ENCODE results near the gene DUSP8. TPM values are rescaled to one million over a fixed set of nuclear protein-coding genes. Genes with fewer than 3 reads are reported as not detected.
"Not testable (repeated sequence)": the region's sequence is repeated elsewhere in the genome, so short reads cannot be mapped to it uniquely, and the experiment has no call there.

The DUSP8 gene
- total RNA-seq, 1 experiment from 2014 or later = 5.1 TPM

DNA sequence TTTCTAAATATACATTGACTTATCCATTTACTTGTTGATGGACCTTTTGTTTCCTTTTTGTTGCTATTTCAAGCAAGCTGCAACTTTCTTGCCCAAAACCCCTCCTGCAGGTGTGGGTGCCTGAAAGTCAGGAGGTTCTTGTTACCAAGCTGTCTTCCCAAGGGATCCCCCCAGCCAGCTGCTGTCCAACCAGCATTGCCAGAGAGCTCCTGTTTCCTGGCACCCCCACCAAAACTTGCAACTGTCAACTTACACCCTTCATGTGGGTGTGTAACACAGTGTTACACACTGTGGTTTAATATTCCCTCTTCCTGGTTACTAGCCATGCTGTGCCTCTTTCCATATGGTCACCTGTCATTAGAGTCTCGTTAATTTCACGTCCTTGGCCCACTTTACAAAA is 14.6 kb upstream of the DUSP8 start:
- no peak for DNase-seq (ENCODE audit: low spot score)

DNA sequence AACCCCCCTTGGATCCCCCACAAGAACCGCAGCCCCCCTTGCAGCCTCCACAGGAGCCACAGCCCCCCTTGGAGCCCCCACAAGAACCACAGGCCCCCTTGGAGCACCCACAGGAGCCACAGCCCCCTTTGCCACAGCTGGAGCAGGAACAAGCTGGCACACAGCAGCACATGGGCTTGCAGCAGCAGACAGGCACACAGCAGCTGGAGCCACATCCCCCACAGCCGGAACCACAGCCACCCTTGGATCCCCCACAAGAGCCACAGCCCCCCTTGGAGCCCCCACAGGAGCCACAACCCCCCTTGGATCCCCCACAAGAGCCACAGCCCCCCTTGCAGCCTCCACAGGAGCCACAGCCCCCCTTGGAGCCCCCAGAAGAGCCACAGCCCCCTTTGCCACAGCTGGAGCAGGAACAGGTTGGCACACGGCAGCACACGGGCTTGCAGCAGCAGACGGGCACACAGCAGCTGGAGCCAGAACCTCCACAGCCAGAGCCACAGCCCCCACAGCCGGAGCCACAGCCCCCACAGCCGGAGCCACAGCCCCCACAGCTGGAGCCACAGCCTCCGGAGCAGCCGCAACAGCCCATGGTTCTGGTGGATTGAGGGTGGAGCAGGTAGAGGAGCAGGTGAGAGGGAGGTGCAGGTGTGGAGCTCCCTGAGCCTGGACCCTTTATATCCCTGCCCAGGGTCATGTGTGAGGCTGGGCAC is 12.7 kb upstream of the DUSP8 start, which contains the start of gene KRTAP5-1:
TSS of gene KRTAP5-1 (minus strand) at position 623 of the 710 bp plus-strand sequence. CDS start at position 589, 34 bp downstream.
- not testable (repeated sequence) for DNase-seq (ENCODE audit: low spot score)

DNA sequence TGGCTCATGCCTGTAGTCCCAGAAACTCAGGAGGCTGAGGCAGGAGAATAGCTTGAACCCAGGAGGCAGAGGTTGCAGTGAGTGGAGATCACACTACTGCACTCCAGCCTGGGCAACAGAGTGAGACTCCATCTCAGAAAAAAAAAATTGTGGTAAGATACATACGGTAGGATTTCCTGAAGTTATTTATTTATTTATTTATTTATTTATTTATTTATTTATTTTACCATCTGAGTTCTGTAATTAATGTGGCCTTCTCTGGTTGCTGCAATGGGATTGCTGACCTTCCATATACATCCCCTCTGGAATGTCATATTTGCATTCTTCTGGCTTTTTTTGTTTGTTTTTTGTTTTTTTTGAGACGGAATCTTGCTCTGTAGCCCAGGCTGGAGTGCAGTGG is 10.8 kb upstream of the DUSP8 start:
- DNase-seq (ENCODE audit: low spot score) = not testable (repeated sequence)

DNA sequence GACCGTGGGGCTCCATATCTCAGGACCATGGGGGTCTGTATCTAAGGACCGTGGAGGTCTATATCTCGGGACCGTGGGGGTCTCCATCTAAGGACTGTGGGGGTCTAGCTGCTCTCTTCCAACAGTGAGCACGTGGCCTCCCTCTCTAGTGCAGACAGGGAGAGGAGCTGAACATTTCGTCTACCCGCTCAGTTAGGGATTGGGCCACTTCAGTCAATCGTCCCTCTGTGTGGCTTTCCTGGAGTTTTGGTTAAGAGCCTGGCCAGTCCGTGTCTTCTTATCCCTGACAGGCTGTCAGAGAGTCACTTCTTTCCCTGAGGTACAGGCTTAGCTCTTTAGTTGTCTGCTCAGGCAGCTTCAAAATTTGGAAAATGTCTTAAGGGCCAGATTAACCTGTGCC is 9.9 kb upstream of the DUSP8 start:
- DNase-seq (ENCODE audit: low spot score) = no peak

DNA sequence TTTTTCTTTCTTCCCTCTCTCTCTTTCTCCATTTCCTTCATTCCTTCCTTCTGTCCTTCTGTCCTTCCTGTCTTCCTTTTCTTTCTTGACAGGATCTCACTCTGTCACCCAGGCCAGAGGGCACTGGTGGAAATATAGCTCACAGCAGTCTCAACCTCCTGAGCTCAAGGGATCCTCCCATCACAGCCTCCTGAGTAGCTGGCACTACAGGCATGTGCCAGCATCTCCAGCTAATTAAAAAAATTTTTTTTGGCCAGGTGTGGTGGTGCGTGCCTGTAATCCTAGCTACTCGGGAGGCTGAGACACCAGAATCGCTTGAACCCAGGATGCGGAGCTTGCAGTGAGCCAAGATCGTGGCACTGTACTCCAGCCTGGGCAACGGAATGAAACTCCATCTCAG is 4.8 kb upstream of the DUSP8 start:
- no peak for DNase-seq (ENCODE audit: low spot score)

DNA sequence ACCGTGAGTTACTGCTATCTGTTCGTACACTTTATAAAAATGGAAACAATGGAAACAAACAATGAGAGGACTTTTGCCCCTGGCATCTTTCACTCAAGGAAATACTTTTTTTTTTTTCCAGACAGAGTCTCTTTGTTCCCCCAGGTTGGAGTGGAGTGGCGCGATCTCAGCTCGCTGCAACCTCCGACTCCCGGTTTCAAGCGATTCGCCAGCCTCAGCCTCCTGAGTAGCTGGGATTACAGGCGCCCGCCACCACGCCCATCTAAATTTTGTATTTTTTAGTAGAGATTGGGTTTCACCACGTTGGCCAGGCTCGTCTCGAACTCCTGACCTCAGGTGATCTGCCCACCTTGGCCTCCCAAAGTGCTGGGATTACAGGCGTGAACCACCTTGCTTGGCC is 3.7 kb upstream of the DUSP8 start:
- DNase-seq (ENCODE audit: low spot score) = not testable (repeated sequence)

DNA sequence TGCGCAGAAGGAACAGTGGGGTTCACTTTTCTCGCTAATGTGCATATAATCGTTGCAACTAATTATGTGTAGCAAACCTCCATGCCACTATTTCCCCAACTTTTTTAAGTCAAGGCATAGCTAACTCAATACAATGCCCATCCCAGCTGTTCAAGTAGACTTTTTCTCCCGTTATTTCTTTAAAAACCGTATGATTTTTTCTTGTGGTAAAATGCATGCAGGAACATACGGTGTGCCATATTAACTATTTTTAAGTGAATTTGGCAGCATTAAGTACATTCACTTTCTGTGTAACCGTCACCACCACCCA is 2.8 kb upstream of the DUSP8 start:
- DNase-seq (ENCODE audit: low spot score) = no peak

DNA sequence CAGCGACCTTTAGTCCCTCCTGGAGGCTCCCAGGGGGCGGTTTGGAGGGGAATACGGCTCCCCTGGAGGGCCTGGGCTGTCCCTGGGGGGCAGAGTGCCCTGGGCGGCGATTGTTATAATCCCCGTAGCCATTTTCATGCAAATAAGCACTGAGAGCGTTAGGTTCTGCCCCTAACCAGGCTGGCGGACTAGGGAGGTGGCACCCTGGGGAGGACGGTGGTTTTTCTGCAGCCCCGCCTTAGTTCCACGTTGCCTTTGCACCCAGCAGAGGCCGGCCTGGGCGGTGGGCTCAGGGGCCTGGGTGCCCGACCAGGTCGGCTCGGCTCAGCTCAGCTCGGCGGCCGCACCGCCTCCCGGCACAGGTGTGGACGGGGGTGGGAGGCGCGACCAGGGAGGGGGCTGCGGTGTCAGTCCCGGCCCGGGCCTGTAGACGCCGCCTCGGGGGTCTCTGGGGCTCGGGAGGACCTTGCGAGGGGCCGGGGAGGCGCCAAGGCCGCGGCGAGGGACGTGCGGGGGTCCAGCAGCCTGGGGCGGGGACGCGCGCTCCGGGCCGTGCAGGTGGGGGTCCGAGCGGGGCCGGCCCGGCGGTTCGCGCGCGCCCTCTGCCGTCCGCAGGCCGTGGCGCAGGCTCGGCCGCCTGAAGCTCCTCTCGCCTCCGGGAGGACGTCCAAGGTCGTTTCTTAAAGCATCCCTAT is 2.3 kb upstream of the DUSP8 start:
- peak; percentile 40 for DNase-seq (ENCODE audit: low spot score)

DNA sequence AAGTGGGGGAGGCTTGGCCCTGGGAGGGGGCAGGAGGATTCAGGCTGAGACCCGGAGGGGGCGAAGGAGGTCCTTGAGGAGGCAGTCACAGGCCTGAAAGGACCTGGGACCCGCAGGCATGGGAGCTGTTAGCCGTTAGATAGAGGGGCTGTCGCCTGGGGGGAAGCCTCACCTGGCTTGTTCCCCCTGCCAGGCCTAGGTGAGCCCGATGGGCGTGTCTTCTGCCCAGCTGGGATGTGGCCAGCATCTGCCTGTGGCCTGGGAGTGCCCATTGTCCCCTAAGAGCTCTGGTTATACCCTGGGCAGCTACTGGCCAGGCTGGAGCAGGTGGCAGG is 1.8 kb upstream of the DUSP8 start:
- no peak for DNase-seq (ENCODE audit: low spot score)

DNA sequence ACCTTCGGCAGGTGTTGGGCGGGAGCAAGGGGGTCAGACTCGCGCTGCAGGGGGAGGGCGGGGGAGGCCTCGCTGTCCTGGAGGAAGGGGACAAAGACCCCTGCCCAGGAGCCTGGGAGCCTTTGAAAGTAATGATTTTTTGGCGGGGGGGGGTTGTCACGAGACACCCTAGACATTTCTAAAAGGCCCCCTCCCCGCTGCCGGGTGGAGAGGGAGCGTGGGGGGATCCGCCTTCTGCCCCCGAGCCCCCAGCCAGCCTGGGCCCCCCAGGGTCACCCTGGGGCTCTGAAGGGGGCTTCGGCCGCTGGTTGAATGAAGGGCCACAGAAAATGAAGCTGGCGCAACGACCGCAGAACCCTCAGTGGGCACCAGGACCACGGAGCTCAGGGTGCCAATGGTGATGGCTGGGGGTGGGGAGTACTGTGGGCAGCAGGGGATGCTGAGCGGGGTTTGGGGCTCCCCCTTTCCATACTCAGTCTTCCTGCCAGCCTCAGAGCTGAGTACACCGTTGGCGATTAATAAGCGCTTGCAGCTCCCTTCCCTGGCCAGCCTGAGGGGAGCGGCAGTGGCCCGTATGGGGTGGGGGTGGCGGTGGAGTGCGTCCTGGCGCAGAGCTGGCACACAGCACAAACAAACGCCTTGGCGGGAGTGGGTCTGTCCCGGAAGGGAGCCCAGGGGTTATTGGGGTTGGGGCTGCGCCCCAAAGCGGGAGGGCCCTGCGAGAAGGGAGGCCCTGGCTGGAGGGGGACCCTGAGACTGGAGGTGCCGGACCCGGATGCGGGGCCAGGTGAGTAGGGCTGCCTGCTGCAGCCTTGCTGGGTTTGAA is 1.2 kb upstream of the DUSP8 start:
- no peak for DNase-seq (ENCODE audit: low spot score)

DNA sequence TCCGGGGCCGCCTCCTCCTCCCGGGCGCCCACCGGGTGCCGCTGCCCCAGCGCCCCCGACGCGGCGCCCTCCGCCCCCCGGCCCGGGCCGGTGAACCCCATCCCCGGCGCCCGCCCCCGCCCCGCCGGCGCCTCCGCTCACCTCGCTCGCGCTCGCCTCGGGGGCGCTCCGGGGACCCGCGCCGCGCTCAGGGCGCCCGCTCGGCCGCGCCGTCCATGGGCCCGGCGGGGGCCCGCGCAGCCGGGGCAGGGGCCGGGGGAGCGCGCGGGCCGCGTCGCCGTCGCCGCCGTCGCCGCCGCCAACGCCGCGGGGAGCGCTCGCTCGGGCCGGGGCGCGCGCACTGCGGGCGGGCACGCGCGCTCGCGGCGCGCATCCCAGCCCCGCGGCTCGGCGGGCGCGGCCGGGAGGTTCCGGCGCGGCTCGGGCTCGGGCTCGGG is 293 bp downstream of the DUSP8 start:
- no peak for DNase-seq (ENCODE audit: low spot score)

DNA sequence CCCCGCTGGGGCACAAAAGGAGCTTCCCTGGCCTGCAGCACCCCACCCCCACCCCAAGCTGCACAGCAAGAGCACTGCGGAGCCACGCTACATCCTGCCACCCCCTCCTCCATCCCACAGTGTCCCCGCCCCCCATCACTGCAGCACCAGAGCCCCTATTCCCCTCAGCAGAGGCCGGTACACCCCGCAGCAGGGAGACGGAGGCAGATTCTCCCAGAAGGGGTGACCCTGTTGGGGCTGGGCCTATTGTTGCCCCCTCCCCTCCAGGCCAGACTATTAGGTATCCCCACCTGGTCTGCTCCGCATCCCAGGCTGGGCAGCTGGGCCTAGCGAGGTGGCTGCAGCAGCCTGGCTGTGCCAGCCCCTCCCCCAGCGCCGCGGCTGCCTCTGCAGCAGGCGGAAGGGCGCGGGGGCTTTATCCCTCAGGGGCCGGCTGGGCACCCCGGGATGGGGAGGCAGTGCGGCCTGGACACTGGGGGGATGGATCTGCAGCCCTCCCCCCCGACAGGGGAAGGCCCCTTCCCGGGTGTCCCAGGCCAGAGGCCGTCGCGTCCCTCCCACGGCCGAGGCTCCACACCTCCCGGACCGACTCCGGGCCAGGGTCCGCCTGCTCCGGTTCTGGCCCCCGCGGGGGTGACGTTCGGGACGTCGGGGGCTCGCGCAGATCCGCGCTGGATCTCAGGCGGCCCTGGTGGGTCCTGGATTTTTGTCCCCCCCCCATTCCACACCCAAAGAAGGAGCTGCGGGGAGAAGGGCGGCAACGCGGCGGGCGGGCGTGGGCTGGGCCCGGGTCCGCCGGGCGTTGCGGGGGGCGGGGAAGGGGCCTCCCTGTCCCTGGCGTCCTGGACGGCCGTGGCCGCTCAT is 943 bp downstream of the DUSP8 start:
- no peak for DNase-seq (ENCODE audit: low spot score)

DNA sequence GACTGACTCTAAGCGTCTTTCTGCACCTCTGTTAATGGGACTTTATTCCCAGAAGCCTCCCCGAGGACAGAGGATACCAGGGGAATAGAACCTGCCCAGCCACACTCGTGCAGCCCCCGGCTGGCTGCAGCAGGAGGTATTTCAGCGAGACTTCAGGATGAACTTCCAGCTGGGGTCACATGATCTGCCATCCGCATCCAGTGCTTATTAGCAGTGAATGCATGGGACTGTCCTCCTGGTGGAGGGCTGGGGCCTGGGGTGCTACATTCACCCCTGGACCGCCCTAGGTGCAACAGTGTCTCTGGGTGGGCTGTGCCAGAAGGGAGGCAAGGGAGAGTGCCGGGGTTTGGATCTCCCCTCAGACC is 1.6 kb downstream of the DUSP8 start:
- DNase-seq (ENCODE audit: low spot score) = no peak

DNA sequence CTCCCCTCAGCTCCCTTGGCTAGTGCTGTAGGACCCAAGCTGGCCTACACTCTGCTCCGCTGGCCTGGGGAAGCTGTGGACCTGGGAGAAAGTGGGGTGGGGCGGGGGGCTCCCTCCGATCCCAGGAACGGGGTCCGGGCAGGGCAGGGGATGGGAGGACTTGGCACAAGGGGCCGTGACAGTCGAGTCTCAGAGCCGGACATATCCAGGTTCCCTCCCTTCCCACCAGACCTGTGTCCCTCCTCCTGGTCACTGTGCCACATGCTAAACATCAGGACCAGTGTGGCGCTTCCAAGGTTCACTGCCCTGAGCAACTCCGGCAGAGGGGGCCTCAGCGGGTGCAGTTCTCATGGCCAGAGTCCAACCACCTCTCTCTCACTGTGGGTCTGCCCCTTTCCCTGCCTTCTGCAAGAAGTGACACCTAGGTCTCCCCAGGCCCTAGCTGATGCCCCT is 2.0 kb downstream of the DUSP8 start:
- no peak for DNase-seq (ENCODE audit: low spot score)

DNA sequence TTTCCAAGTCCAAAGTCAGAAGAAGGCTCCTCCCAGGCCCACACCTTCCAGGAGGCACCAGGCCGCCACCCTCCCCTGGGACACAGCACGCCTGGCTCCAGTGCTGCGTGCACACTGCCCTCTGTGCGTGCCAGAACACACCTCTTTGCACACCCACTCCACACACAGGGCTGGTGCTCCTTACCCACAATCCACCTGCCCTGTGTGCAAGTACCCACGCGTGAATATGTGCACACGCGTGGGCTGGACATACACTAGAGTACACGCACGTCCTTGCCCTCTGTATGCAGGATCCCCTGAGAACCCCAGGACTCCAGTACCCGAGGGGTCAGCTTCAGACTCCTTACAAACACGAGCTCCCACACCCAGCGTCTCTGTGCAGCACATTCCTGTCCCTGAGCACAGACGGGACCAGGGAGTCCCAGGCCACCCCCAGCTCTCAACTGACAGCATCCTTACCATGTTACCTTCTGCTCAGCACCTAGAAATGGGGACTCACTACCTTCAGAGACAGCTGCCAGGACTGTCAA is 2.8 kb downstream of the DUSP8 start:
- no peak for DNase-seq (ENCODE audit: low spot score)

DNA sequence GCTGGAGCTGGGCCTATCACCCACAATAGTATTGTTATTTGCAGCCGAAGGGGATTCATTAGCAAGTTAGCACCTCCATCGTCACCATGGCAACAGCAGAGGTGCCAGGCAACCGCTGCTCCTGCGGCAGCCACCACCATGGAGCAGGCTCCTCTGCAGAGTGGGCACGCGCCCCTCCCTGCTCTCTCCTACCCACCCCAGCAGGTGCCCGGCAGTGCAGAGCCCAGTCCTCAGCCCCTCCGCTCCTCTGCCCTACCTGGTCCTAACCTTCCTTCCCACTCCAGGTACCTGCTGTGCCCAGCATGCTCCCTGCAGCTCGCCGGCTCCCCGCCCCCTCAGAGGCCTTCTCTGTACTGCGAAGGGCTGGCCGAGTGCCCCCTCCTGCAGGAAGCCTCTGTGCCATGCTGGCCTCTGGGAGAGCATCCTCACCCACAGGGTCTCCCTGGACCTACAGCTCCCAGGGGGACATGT is 3.6 kb downstream of the DUSP8 start:
- no peak for DNase-seq (ENCODE audit: low spot score)

DNA sequence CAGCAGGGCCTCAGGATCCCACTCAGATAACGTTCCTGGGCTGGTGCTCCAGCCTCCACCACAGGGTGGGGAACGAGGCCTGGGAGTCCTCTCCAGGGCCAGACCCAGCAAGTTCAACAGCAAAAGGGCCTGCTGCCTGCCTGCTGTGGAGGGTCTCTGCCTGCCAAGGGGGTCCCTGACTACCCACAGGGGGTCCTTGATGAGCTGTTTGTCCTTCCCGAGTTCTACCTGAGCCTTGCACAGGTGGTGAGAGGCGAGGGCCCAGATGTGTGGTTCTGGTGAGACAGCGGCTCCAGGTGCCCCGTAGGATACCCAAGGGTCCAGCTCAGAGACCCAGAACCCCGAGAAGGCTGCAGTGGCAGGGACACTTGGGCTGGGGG is 4.4 kb downstream of the DUSP8 start:
- DNase-seq (ENCODE audit: low spot score) = no peak

DNA sequence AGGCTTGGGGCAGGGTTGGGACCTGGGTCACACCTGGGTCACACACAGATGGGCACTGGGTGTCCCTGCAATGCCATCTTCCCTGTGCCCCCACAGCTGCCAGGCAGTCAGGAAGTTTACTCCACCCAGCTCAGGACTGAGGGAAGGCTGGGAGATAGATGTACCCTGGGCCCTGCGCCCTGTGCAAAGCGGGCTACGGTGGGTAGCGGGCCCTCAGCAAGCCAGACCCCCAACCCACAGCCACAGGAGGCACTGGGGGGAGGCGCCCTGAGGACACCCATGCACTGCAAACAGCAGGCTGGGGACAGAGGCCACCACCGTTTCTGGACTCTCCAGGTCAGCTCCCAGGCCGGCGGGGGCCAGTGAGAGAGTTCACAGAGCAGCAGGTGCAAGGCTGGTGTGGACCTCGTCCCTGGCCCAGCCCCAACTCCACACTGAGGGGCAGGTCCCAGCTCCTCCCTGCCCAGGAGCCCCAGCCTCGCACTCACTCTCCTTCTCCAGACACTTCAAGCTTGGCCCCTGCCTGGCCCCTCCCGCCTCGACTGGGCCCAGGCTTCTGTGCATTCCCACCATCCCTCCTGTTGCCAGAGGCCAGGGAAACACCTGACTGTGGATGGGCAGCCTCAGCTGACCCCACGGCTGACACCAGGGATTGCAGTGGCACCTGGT is 4.9 kb downstream of the DUSP8 start:
- no peak for DNase-seq (ENCODE audit: low spot score)

DNA sequence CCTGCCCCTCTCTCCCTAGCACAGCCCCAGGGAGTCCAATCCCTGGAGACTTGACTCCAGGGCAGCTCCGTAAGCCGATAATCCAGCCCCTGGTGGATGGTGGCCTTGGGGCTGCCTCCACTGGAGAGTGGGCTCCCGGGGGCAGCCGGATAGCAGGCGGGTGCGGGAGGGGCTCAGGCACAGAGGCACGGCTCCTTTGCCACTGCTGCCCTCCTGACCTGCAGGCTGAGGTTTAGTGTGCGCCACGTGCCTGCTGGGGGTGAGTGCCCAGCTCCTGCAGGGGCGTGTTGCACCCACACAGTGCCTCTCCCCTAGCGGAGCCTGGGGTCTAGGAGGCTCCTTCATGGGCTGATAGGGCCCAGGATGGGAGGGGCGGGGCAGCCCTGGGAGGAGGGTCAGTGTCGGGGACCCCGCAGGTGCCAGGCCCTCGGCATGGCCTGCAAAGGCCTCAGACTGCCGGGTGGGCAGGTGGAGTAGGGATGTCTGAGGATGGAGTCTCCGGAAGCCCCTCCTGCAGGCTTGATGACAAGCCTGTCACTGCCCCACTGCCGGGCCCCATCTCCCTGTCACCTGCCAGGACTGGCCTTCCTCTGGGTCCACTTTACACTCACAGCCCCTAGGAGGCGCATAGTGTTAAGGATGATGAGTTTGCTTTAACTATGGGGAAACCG is 5.6 kb downstream of the DUSP8 start:
- no peak for DNase-seq (ENCODE audit: low spot score)

DNA sequence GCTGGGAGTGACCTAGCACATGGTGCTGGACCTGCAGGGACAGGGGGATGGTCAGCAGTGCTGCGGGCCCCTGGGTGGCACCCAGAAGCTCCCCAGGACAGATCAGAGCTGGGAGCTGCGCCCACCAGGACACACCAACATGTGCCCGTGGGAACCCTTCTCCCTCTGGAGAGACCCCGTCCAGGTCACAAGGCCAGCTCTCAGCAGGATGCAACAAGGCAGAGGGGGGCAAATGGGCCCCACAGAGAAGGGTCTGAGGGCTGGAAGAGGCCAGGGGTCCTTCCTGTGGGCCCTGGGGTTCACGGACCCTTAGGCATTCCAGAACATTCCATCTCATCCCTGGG is 6.2 kb downstream of the DUSP8 start:
- no peak for DNase-seq (ENCODE audit: low spot score)
